ENCODE results near the gene ZNF814.
"Not testable (repeated sequence)": the region's sequence is repeated elsewhere in the genome, so short reads cannot be mapped to it uniquely, and the experiment has no call there.

Gene ZNF814

GRCh38 chr19:57854117-57854516, 34.7 kb downstream of the ZNF814 start:
- not testable (repeated sequence) for DNase-seq

- not testable (repeated sequence) for DNase-seq
Observed at GRCh38 chr19:57851812-57852603, 36.8 kb downstream of the ZNF814 start.

DNA sequence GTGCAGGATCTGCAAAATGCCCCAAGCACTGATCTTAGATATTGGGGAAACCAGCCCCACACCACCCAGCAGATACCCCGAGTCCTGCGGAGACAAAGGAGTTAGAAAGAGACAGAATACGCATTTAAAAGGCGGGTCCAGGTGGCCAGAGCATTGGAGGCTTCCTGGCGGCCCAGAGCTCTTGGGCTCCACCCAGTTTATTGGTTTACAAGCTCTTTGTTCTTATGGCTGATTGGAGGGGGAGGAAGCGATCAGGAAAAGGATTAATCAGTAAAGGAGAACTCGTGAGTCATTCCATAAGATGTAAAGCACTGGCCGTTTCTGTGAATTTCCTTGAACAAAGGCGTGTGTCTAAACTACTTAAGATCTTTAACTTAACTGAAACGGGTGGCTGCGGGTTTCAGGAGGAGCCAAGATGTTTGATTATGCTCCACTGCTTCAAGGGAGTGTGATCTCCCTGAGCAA, 38.3 kb downstream of the ZNF814 start:
- no peak for DNase-seq

DNA sequence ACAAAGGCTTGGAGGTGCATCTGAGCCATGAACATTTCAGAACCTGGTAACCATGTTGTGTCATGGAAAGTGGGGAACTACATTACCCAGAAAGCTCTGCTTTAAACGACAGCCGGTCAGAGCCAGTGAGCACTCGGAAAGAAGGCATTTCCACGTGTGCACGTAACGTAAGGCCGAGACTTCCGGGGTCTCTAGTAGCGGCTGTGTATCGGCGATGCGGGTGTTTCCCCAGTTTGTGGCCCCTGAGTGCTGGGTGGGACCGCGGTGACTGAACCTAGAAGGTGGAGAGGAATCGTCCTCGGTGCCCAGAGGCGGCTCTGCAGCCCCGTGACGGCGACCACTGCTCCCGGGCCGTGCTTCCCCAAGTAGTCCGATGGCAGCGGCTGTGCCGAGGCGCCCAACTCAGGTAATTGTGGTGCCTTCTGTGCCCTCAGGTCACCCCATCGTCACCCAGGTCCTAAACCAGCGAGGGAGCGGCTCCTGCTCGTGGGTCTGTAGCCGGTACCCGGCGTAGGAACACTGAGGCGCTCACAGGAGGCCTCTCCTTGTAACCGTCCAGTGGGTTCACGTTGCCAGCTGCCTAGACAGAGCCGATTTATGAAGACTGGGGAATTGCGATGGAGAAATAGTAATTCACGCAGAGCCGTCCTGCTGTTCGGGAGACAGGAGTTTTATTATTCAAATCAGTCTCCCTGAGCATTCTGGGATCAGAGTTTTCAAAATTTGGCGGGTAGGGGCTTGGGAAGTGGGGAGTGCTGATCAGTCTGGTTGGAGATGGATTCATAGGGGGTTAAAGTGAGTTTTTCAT, 39.0 kb downstream of the ZNF814 start, which contains the start of gene ZNF587:
TSS of gene ZNF587 (plus strand) at position 194 of the 808 bp plus-strand sequence. CDS start at position 374, 180 bp downstream.
- DNase-seq, result peak; percentile 69

DNA sequence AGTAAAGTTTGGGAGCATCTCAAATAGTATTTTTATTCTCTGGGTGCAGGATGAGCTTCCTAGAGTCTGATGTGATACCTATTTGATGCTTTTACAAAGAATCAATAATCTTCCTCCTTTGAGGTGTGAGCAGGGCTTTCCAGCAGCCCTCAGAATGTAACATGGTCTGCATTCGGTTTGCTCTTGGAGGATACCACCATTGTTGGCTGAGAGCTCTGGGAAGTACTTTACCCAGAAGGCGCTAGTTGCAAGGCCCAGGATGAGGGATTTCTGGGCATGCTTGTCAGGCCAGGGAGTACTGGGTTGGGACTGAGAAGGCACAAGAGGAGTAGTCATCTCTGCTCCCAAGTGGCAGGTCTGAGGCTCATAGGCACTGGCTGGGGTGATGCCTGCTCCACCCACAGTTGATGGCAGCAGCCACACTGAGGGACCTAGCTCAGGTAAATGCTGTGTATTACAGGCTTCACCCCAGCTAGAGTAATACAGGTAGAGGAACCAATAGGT, 39.6 kb downstream of the ZNF814 start:
- not testable (repeated sequence) for DNase-seq

DNA sequence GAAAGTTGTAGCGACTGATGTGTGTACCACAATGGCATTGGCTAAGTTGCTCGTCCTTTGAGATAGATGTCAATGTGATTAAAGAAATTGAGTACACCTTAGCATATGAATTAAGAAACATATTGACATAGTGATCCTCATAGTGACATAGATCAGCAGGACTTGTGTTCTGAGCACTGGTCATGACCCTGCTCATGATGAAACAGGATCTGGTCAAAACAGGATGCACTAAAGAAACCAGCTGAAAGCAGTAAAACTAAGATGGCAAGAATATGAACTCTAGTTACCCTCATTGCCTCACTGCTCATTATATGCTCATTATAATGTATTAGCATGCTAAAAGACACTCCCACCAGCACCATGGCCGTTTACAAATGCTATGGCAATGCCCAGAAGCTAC, 41.7 kb downstream of the ZNF814 start:
- not testable (repeated sequence) for DNase-seq

DNA sequence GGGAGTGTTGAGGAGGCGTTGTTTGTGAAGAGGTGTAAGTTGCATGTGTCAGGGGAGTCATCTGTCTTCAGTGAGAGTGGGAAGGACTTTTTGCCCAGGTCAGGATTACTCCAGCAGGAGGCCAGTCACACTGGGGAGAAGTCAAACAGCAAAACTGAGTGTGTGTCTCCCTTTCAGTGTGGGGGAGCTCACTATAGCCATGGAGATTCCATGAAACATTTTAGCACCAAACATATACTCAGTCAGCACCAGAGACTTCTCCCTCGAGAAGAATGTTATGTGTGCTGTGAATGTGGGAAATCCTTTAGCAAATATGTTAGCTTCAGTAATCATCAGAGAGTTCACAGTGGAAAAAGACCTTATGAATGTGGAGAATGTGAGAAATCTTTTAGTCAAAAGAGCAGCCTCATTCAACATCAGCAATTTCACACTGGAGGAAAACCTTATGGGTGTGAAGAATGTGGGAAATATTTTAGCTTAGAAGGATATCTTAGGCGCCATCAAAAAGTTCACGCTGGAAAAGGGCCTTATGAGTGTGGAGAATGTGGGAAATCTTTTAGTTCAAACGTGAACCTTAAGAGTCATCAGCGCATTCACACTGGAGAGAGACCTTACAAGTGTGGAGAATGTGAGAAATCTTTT, 47.6 kb downstream of the ZNF814 start:
- no peak for DNase-seq

- not testable (repeated sequence) for DNase-seq
Observed at GRCh38 chr19:57838622-57839191, 50.1 kb downstream of the ZNF814 start.

DNA sequence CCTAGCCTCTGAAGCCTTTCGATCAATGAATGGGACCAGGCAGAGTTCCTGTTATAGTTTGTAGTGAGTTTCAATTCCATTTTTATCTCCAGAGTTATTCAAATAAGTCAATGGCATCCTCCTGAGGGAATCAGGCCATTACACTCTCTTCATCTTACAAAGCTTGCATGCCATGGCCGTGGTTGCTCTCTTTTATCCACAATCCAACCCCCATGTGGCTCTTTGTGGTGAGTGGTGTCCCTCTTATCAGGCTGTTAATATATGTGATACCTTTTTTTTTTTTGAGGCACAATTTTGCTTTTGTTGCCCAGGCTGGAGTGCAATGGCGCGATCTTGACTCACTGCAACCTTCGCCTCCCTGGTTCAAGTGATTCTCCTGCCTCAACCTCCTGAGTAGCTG, 51.8 kb downstream of the ZNF814 start:
- DNase-seq, result not testable (repeated sequence)

GRCh38 chr19:57830071-57830602, 58.7 kb downstream of the ZNF814 start, which contains the start of gene ZNF587B:
Gene ZNF587B (plus strand): TSS chr19:57830299. CDS start chr19:57830529, 230 bp downstream.
- DNase-seq, result no peak

DNA sequence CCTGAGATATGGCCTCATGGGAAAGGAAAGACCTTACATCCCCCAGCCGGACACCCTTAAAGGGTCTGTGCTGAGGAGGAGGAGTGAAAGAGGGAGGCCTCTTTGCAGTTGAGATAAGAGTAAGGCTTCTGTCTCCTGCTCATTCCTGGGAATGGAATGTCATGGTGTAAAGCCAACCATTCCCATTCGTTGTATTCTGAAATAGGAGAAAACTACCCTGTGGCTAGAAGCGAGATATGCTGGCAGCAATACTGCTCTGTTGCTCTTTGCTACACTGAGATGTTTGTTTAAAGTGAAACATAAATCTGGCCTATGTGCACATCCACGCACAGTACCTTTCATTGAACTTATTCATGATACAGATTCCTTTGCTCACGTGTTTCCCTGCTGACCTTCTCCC, 59.5 kb downstream of the ZNF814 start:
- DNase-seq, result no peak

DNA sequence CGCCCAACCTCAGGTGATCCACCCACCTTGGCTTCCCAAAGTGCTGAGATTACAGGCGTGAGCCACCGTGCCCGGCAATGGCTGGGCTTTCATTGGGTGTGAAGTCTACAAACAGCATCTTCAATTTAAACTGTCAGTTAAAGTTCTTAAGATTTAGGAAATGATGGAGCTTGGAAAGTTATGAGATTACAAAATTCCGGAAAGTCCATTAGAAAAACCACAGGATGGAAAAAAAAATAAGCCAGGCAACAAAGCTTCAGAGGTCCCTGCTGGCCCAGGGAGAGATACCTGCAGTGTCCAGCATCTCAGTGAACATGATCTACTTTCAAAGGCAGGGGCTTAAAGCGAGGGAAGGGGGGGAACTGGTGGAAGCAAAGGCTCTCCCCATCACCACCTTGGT, 63.3 kb downstream of the ZNF814 start:
- no peak for DNase-seq

- not testable (repeated sequence) for DNase-seq
Observed at GRCh38 chr19:57823608-57824007, 65.2 kb downstream of the ZNF814 start.

- not testable (repeated sequence) for DNase-seq
Observed at GRCh38 chr19:57823155-57823554, 65.7 kb downstream of the ZNF814 start.

GRCh38 chr19:57821501-57821900, 67.3 kb downstream of the ZNF814 start:
- not testable (repeated sequence) for DNase-seq

DNA sequence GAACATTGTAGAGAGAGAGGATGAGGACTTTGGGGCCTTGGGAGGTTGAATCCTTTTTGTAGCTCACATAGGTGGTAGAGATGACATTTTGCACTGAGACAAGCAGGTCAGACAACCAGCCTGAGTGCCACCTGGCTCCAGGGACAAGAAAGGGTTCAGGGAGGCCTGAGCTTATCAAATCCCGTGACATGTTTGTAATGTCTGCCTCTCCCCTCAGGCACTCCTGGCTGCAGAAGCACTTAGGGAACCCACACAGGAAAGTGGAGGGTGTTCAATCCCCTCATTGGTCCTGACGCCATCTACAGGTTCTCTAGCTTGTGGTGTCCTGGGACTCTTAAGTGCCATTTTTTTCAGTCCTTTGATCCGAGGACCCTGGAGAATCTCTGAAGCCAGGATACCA, 67.7 kb downstream of the ZNF814 start:
- DNase-seq, result not testable (repeated sequence)

- no peak for DNase-seq
Observed at GRCh38 chr19:57820599-57820998, 68.2 kb downstream of the ZNF814 start.

- peak; percentile 65 for DNase-seq
Observed at GRCh38 chr19:57819475-57820148, 69.2 kb downstream of the ZNF814 start.

DNA sequence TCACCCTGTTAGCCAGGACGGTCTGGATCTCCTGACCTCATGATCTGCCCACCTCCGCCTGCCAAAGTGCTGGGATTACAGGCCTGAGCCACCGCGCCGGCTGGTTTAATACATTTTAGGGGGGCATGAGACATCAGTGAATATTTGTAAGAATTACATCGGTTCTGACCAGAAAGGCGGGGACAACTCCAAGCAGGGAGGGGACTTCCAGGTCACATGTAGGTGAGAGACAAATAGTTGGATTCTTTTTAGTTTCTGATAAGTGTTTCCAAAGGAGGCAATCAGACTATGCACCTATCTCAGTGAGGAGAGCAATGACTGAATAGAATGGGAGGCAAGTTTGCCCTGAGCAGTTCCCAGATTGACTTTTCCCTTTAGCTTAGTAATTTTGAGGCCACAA, 70.5 kb downstream of the ZNF814 start:
- DNase-seq, result no peak

- no peak for DNase-seq
Observed at GRCh38 chr19:57817976-57818375, 70.9 kb downstream of the ZNF814 start.

GRCh38 chr19:57816652-57817051, 72.2 kb downstream of the ZNF814 start:
- no peak for DNase-seq

Measured in activated CD4-positive, alpha-beta T cell treated with anti-CD3 and anti-CD28 coated beads for 1 hour (primary cell).